Measurements from ENCODE around the gene TPD52L3.

The TPD52L3 gene

GRCh38 chr9:6328103-6328502 lies at the start of gene TPD52L3:
TPD52L3 (plus strand) TSS chr9:6328375; CDS start chr9:6328596, 221 bp downstream.
- peaks cover 0 to 4% of the 10 kb centered on the region in 2 donors for H3K27me3 ChIP-seq (ENCODE audit: control insufficient read depth in 1 of 2, insufficient read depth in 2 of 2, low read length in 2 of 2)
- H3K4me1 ChIP-seq (ENCODE audit: control insufficient read depth in 1 of 2, insufficient read depth in 2 of 2, low read length in 2 of 2), result no peaks in the 10 kb centered on the region
- no peak within 1 kb of the TSS for H3K4me3 ChIP-seq (ENCODE audit: low read depth in 1 of 2, low read length in 2 of 2)
- no peak within 1 kb of the TSS for H3K27ac ChIP-seq (ENCODE audit: low read depth, low read length)
- H3K9ac ChIP-seq (ENCODE audit: low read depth in 1 of 2, low read length in 2 of 2), result no peak within 1 kb of the TSS
- no peaks in the 10 kb centered on the region for H3K9me3 ChIP-seq (ENCODE audit: control insufficient read depth in 1 of 2, low read length in 2 of 2)
- no peaks in the 10 kb centered on the region for H3K36me3 ChIP-seq (ENCODE audit: control insufficient read depth in 1 of 2, insufficient read depth in 2 of 2, low read length in 2 of 2)

DNA sequence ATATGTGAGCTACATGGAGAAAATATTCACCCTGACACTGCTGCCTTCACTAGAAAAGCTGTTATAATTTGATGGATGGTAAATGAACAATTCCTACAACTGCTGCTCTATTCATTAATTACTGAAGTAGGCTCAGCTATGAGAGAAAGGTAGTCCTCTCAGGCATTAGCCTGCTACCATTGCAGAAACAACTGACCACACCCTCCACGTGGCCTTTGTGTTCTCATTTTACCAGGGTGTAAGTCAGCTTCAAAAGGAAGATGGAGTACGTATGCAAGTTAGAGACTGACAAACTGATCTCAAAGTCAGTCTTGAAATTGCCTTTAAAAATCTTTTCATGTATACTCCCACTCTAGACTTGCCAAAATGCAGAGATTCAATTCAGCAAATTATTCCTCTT lies 26.3 kb upstream of the TPD52L3 start:
- H3K4me1 ChIP-seq (ENCODE audit: control insufficient read depth in 1 of 2, insufficient read depth in 2 of 2, low read length in 2 of 2), result no peaks in the 10 kb centered on the region
- H3K4me3 ChIP-seq (ENCODE audit: low read depth in 1 of 2, low read length in 2 of 2), result no peak overlapping the region
- no peaks in the 10 kb centered on the region for H3K9me3 ChIP-seq (ENCODE audit: control insufficient read depth in 1 of 2, low read length in 2 of 2)
- no peaks in the 10 kb centered on the region for H3K27me3 ChIP-seq (ENCODE audit: control insufficient read depth in 1 of 2, insufficient read depth in 2 of 2, low read length in 2 of 2)
- no peak overlapping the region for H3K27ac ChIP-seq (ENCODE audit: low read depth, low read length)
- H3K9ac ChIP-seq (ENCODE audit: low read depth in 1 of 2, low read length in 2 of 2), result no peak overlapping the region
- H3K36me3 ChIP-seq (ENCODE audit: control insufficient read depth in 1 of 2, insufficient read depth in 2 of 2, low read length in 2 of 2), result no peaks in the 10 kb centered on the region

- Histone ChIP-seq H3K27me3 (ENCODE audit: control insufficient read depth in 1 of 2, insufficient read depth in 2 of 2, low read length in 2 of 2) (no peaks in the 10 kb centered on the region), H3K9ac (ENCODE audit: low read depth in 1 of 2, low read length in 2 of 2) (no peak overlapping the region), H3K27ac (ENCODE audit: low read depth, low read length) (no peak overlapping the region), H3K9me3 (ENCODE audit: control insufficient read depth in 1 of 2, low read length in 2 of 2) (no peaks in the 10 kb centered on the region), H3K4me1 (ENCODE audit: control insufficient read depth in 1 of 2, insufficient read depth in 2 of 2, low read length in 2 of 2) (no peaks in the 10 kb centered on the region), H3K36me3 (ENCODE audit: control insufficient read depth in 1 of 2, insufficient read depth in 2 of 2, low read length in 2 of 2) (no peaks in the 10 kb centered on the region), H3K4me3 (ENCODE audit: low read depth in 1 of 2, low read length in 2 of 2) (no peak overlapping the region)
These were observed 25.8 kb upstream of the TPD52L3 start for GRCh38 chr9:6302417-6302816.

GRCh38 chr9:6304232-6304631 lies 23.9 kb upstream of the TPD52L3 start:
- Histone ChIP-seq H3K4me3 (ENCODE audit: low read depth in 1 of 2, low read length in 2 of 2) (no peak overlapping the region), H3K27me3 (ENCODE audit: control insufficient read depth in 1 of 2, insufficient read depth in 2 of 2, low read length in 2 of 2) (peaks cover 0 to 2% of the 10 kb centered on the region in 2 donors), H3K4me1 (ENCODE audit: control insufficient read depth in 1 of 2, insufficient read depth in 2 of 2, low read length in 2 of 2) (no peaks in the 10 kb centered on the region), H3K9me3 (ENCODE audit: control insufficient read depth in 1 of 2, low read length in 2 of 2) (no peaks in the 10 kb centered on the region), H3K27ac (ENCODE audit: low read depth, low read length) (no peak overlapping the region), H3K9ac (ENCODE audit: low read depth in 1 of 2, low read length in 2 of 2) (no peak overlapping the region), H3K36me3 (ENCODE audit: control insufficient read depth in 1 of 2, insufficient read depth in 2 of 2, low read length in 2 of 2) (no peaks in the 10 kb centered on the region)

GRCh38 chr9:6305954-6306563 lies 22.1 kb upstream of the TPD52L3 start:
- Histone ChIP-seq H3K27ac (ENCODE audit: low read depth, low read length) (no peak overlapping the region), H3K4me1 (ENCODE audit: control insufficient read depth in 1 of 2, insufficient read depth in 2 of 2, low read length in 2 of 2) (no peaks in the 10 kb centered on the region), H3K27me3 (ENCODE audit: control insufficient read depth in 1 of 2, insufficient read depth in 2 of 2, low read length in 2 of 2) (peaks cover 0 to 5% of the 10 kb centered on the region in 2 donors), H3K9me3 (ENCODE audit: control insufficient read depth in 1 of 2, low read length in 2 of 2) (no peaks in the 10 kb centered on the region), H3K9ac (ENCODE audit: low read depth in 1 of 2, low read length in 2 of 2) (no peak overlapping the region), H3K4me3 (ENCODE audit: low read depth in 1 of 2, low read length in 2 of 2) (no peak overlapping the region), H3K36me3 (ENCODE audit: control insufficient read depth in 1 of 2, insufficient read depth in 2 of 2, low read length in 2 of 2) (no peaks in the 10 kb centered on the region)

- H3K27ac ChIP-seq (ENCODE audit: low read depth, low read length), result no peak overlapping the region
- H3K9ac ChIP-seq (ENCODE audit: low read depth in 1 of 2, low read length in 2 of 2), result no peak overlapping the region
- H3K4me1 ChIP-seq (ENCODE audit: control insufficient read depth in 1 of 2, insufficient read depth in 2 of 2, low read length in 2 of 2), result no peaks in the 10 kb centered on the region
- no peak overlapping the region for H3K4me3 ChIP-seq (ENCODE audit: low read depth in 1 of 2, low read length in 2 of 2)
- no peaks in the 10 kb centered on the region for H3K9me3 ChIP-seq (ENCODE audit: control insufficient read depth in 1 of 2, low read length in 2 of 2)
- H3K36me3 ChIP-seq (ENCODE audit: control insufficient read depth in 1 of 2, insufficient read depth in 2 of 2, low read length in 2 of 2), result no peaks in the 10 kb centered on the region
- peaks cover 0 to 5% of the 10 kb centered on the region in 2 donors for H3K27me3 ChIP-seq (ENCODE audit: control insufficient read depth in 1 of 2, insufficient read depth in 2 of 2, low read length in 2 of 2)
These were observed 20.6 kb upstream of the TPD52L3 start for GRCh38 chr9:6307551-6308096.

DNA sequence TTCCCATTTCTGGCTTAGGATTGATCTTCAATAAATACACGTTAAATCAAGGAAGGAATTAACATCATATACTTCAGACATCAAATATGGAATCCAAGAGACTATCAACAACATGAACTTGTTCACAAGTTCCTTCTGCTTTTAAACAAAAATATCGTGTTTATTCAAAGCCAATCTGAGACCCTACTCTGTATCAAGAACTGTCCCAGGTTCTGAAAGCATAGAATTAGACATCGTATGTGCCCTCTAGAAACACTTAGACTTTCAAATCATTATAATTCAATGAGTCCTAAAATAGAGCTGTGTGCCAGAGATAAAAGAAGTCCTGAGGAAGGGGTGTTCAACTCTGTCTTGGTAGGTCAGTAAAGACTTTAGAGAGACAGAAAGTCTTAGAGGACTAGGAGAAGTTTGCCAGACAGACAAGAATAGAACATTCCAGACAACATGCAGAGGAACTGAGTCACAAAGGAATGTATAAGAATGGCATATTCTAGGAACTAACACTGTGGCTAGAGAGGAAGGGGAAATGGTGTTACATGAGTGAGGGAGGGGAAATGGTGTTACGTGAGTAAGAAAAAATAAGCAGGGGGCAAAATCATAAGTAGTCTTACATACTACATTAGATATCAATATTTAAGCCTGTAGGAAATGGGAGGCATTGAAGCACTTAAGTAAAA lies 2.9 kb downstream of the TPD52L3 start:
- peaks cover 0 to 3% of the 10 kb centered on the region in 2 donors for H3K9me3 ChIP-seq (ENCODE audit: control insufficient read depth in 1 of 2, low read length in 2 of 2)
- H3K9ac ChIP-seq (ENCODE audit: low read depth in 1 of 2, low read length in 2 of 2), result no peak overlapping the region
- no peak overlapping the region for H3K27ac ChIP-seq (ENCODE audit: low read depth, low read length)
- no peaks in the 10 kb centered on the region for H3K36me3 ChIP-seq (ENCODE audit: control insufficient read depth in 1 of 2, insufficient read depth in 2 of 2, low read length in 2 of 2)
- H3K4me3 ChIP-seq (ENCODE audit: low read depth in 1 of 2, low read length in 2 of 2), result no peak overlapping the region
- peaks cover 0 to 4% of the 10 kb centered on the region in 2 donors for H3K27me3 ChIP-seq (ENCODE audit: control insufficient read depth in 1 of 2, insufficient read depth in 2 of 2, low read length in 2 of 2)
- H3K4me1 ChIP-seq (ENCODE audit: control insufficient read depth in 1 of 2, insufficient read depth in 2 of 2, low read length in 2 of 2), result no peaks in the 10 kb centered on the region

- Histone ChIP-seq H3K4me1 (ENCODE audit: control insufficient read depth in 1 of 2, insufficient read depth in 2 of 2, low read length in 2 of 2) (no peaks in the 10 kb centered on the region), H3K9me3 (ENCODE audit: control insufficient read depth in 1 of 2, low read length in 2 of 2) (peaks cover 0 to 3% of the 10 kb centered on the region in 2 donors), H3K4me3 (ENCODE audit: low read depth in 1 of 2, low read length in 2 of 2) (no peak overlapping the region), H3K27ac (ENCODE audit: low read depth, low read length) (no peak overlapping the region), H3K36me3 (ENCODE audit: control insufficient read depth in 1 of 2, insufficient read depth in 2 of 2, low read length in 2 of 2) (no peaks in the 10 kb centered on the region), H3K27me3 (ENCODE audit: control insufficient read depth in 1 of 2, insufficient read depth in 2 of 2, low read length in 2 of 2) (peaks cover 0 to 4% of the 10 kb centered on the region in 2 donors), H3K9ac (ENCODE audit: low read depth in 1 of 2, low read length in 2 of 2) (no peak overlapping the region)
These were observed 6.1 kb downstream of the TPD52L3 start for GRCh38 chr9:6334305-6334704.

DNA sequence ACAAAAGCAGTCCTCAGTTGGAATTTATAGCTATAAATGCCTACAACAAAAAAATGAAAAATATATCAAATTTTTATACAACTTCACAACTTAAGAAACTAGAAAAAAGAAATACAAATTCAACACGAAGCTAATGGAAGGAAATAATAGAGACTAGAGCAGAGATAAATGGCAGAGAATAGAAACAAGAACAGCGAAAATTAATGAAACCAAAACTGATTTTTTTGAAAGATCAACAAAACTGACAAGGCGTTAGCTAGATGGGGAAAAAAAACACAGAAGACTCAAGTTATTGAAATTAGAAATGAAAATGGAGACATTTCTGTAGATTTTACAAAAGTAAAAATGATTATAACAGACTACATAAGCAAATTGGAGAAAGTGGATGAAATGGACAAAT lies 20.6 kb downstream of the TPD52L3 start:
- Histone ChIP-seq H3K27ac (ENCODE audit: low read depth, low read length) (no peak overlapping the region), H3K27me3 (ENCODE audit: control insufficient read depth in 1 of 2, insufficient read depth in 2 of 2, low read length in 2 of 2) (peaks cover 0 to 2% of the 10 kb centered on the region in 2 donors), H3K36me3 (ENCODE audit: control insufficient read depth in 1 of 2, insufficient read depth in 2 of 2, low read length in 2 of 2) (no peaks in the 10 kb centered on the region), H3K9me3 (ENCODE audit: control insufficient read depth in 1 of 2, low read length in 2 of 2) (no peaks in the 10 kb centered on the region), H3K9ac (ENCODE audit: low read depth in 1 of 2, low read length in 2 of 2) (no peak overlapping the region), H3K4me1 (ENCODE audit: control insufficient read depth in 1 of 2, insufficient read depth in 2 of 2, low read length in 2 of 2) (no peaks in the 10 kb centered on the region), H3K4me3 (ENCODE audit: low read depth in 1 of 2, low read length in 2 of 2) (no peak overlapping the region)

- no peaks in the 10 kb centered on the region for H3K36me3 ChIP-seq (ENCODE audit: control insufficient read depth in 1 of 2, insufficient read depth in 2 of 2, low read length in 2 of 2)
- peaks cover 0 to 2% of the 10 kb centered on the region in 2 donors for H3K27me3 ChIP-seq (ENCODE audit: control insufficient read depth in 1 of 2, insufficient read depth in 2 of 2, low read length in 2 of 2)
- no peak overlapping the region for H3K9ac ChIP-seq (ENCODE audit: low read depth in 1 of 2, low read length in 2 of 2)
- no peaks in the 10 kb centered on the region for H3K9me3 ChIP-seq (ENCODE audit: control insufficient read depth in 1 of 2, low read length in 2 of 2)
- no peaks in the 10 kb centered on the region for H3K4me1 ChIP-seq (ENCODE audit: control insufficient read depth in 1 of 2, insufficient read depth in 2 of 2, low read length in 2 of 2)
- no peak overlapping the region for H3K4me3 ChIP-seq (ENCODE audit: low read depth in 1 of 2, low read length in 2 of 2)
- H3K27ac ChIP-seq (ENCODE audit: low read depth, low read length), result no peak overlapping the region
These were observed 23.6 kb downstream of the TPD52L3 start for GRCh38 chr9:6351737-6352136.
